Muscle of arm (tissue), 12 donors: ENCODE results near the gene STX16. TPM values are rescaled to one million over a fixed set of nuclear protein-coding genes. Genes with fewer than 3 reads are reported as not detected.
"Not testable (repeated sequence)": the region's sequence is repeated elsewhere in the genome, so short reads cannot be mapped to it uniquely, and the experiment has no call there.

Source experiments
- DNase-seq: peaks from one replicate; pipeline ENCODE4 v3.0.0-alpha.2; 2013
- polyA plus RNA-seq, 12 donors: library from polyadenylated mRNA; unstranded; fragments of 120-200 nt; gene quantifications; one replicate each; pipeline ENCODE4 v1.2.1, GENCODE V29; 2013; ENCODE audit not compliant: insufficient read length in 12 of 12

The STX16 gene
- polyA plus RNA-seq, 12 donors = 40.5 to 88.0 (median 66.6) TPM; not detected in 1

GRCh38 chr20:58634521-58635278, 16.4 kb upstream of the STX16 start:
- DNase-seq = peak; percentile 85

GRCh38 chr20:58635279-58635665, 15.8 kb upstream of the STX16 start:
- DNase-seq = no peak

- DNase-seq = no peak
Measured at GRCh38 chr20:58636396-58636982, 14.6 kb upstream of the STX16 start.

- DNase-seq = no peak
Measured at GRCh38 chr20:58636983-58637421, 14.1 kb upstream of the STX16 start.

- DNase-seq = no peak
Measured at GRCh38 chr20:58637466-58638213, 13.4 kb upstream of the STX16 start.

GRCh38 chr20:58638467-58639181, 12.5 kb upstream of the STX16 start:
- DNase-seq = no peak

GRCh38 chr20:58639182-58640146, 11.6 kb upstream of the STX16 start:
- no peak for DNase-seq

- no peak for DNase-seq
Measured at GRCh38 chr20:58640446-58640845, 10.6 kb upstream of the STX16 start.

- DNase-seq = no peak
Measured at GRCh38 chr20:58642441-58642840, 8.6 kb upstream of the STX16 start.

- DNase-seq = not testable (repeated sequence)
Measured at GRCh38 chr20:58642896-58643295, 8.2 kb upstream of the STX16 start.

GRCh38 chr20:58645412-58645968, 5.6 kb upstream of the STX16 start:
- no peak for DNase-seq

GRCh38 chr20:58646257-58646656, 4.8 kb upstream of the STX16 start:
- DNase-seq = no peak

GRCh38 chr20:58646703-58647102, 4.4 kb upstream of the STX16 start:
- no peak for DNase-seq

- DNase-seq = no peak
Measured at GRCh38 chr20:58647162-58647795, 3.8 kb upstream of the STX16 start.

GRCh38 chr20:58647796-58648501, 3.1 kb upstream of the STX16 start:
- no peak for DNase-seq

- DNase-seq = not testable (repeated sequence)
Measured at GRCh38 chr20:58648502-58648825, 2.6 kb upstream of the STX16 start.

GRCh38 chr20:58649288-58650180, 1.5 kb upstream of the STX16 start:
- DNase-seq = no peak

- DNase-seq = no peak
Measured at GRCh38 chr20:58650181-58650775, 805 bp upstream of the STX16 start.
